Caco-2 (cell line): Measurements from ENCODE around the gene FGF10. TPM values are rescaled to one million over a fixed set of nuclear protein-coding genes. Genes with fewer than 3 reads are reported as not detected.

ENCODE experiments used
- BruUV-seq: library from RNA; stranded (reverse); fragments of 400-500 nt; replicated peaks from 2 replicates; lab custom pipeline; 2021; lab: Mats Ljungman, UMichigan
- CTCF ChIA-PET: fragments of 300-600 bp; sonication (Branson Sonifier 250); formaldehyde crosslinking; loops from one replicate; lab custom pipeline; 2022; ENCODE audit warnings: antibody characterized with exemption; lab: Charles Lee
- POLR2A ChIA-PET: fragments of 300-600 bp; sonication (Branson Sonifier 250); formaldehyde crosslinking; loops from one replicate; lab custom pipeline; 2022; ENCODE audit warnings: antibody characterized with exemption; lab: Charles Lee
- DNase-seq, 2 experiments: peaks; one replicate each; pipeline versions ENCODE4 v3.0.0 to v3.0.0-alpha.2; 2020 to 2022
- H3K27me3 ChIP-seq: replicated peaks from 2 replicates; pipeline ENCODE4 v1.6.0; 2011; ENCODE audit warnings: low read length; ENCODE audit not compliant: control insufficient read depth, insufficient read depth
- H3K36me3 ChIP-seq: 2 replicates; pipeline ENCODE4 v1.5.1; 2011; ENCODE audit warnings: low read length; ENCODE audit not compliant: control insufficient read depth, insufficient read depth
- H3K4me1 ChIP-seq: fragments of 250-450 bp; sonication (Bioruptor Pico); 2 replicates; pipeline ENCODE4 v1.5.1; 2020; ENCODE audit warnings: mild to moderate bottlenecking
- H3K4me3 ChIP-seq: 2 replicates; pipeline ENCODE4 v1.5.1; 2011; ENCODE audit warnings: low read depth, mild to moderate bottlenecking, control low read depth, low read length
- H3K9me3 ChIP-seq: fragments of 250-450 bp; sonication (Bioruptor Pico); 2 replicates; pipeline ENCODE4 v1.5.1; 2020; ENCODE audit warnings: mild to moderate bottlenecking, moderate library complexity
- H3K27ac Mint-ChIP-seq: one replicate; pipeline ENCODE4 v1.8.0; 2022; ENCODE audit warnings: mixed read lengths; ENCODE audit not compliant: unreplicated experiment
- H3K27me3 Mint-ChIP-seq: one replicate; pipeline ENCODE4 v1.8.0; 2022; ENCODE audit warnings: mixed read lengths; ENCODE audit not compliant: insufficient read depth, unreplicated experiment
- H3K36me3 Mint-ChIP-seq: one replicate; pipeline ENCODE4 v1.8.0; 2022; ENCODE audit warnings: mild to moderate bottlenecking, mixed read lengths; ENCODE audit not compliant: insufficient read depth, unreplicated experiment
- H3K4me1 Mint-ChIP-seq: one replicate; pipeline ENCODE4 v1.8.0; 2022; ENCODE audit warnings: low read depth, mixed read lengths; ENCODE audit not compliant: unreplicated experiment
- H3K4me3 Mint-ChIP-seq: one replicate; pipeline ENCODE4 v1.8.0; 2022; ENCODE audit warnings: mild to moderate bottlenecking, moderate library complexity, mixed read lengths; ENCODE audit not compliant: unreplicated experiment
- H3K9me3 Mint-ChIP-seq: one replicate; pipeline ENCODE4 v1.8.0; 2022; ENCODE audit warnings: mixed read lengths; ENCODE audit not compliant: unreplicated experiment
- intact Hi-C: fragments of 100-400 bp; cut with micrococcal nuclease; formaldehyde crosslinking; loops from one replicate; pipeline ENCODE4 v1.10.0; 2022; ENCODE audit not compliant: unreplicated experiment
- total RNA-seq: library from RNA; stranded (reverse); gene quantifications from 2 replicates; pipeline ENCODE4 v1.2.3, GENCODE V29; 2022
- TF ChIP-seq, protein P1 (sequence below), 2 experiments: fragments of 200-600 bp in 1 of 2; IDR thresholded peaks; 1 replicate in 1 of 2; 2 replicates in 1 of 2; pipeline versions ENCODE4 v1.5.1 to v1.8.0; 2011 to 2022; ENCODE audit warnings: antibody characterized with exemption in 1 of 2, control low read depth in 1 of 2, inconsistent platforms in 1 of 2, low read depth in 1 of 2, low read length in 1 of 2, mild to moderate bottlenecking in 1 of 2, moderate library complexity in 1 of 2; ENCODE audit not compliant: insufficient read depth in 1 of 2, severe bottlenecking in 1 of 2, unreplicated experiment in 1 of 2

FGF10 gene
- total RNA-seq, 1 experiment from 2014 or later = not detected

DNA sequence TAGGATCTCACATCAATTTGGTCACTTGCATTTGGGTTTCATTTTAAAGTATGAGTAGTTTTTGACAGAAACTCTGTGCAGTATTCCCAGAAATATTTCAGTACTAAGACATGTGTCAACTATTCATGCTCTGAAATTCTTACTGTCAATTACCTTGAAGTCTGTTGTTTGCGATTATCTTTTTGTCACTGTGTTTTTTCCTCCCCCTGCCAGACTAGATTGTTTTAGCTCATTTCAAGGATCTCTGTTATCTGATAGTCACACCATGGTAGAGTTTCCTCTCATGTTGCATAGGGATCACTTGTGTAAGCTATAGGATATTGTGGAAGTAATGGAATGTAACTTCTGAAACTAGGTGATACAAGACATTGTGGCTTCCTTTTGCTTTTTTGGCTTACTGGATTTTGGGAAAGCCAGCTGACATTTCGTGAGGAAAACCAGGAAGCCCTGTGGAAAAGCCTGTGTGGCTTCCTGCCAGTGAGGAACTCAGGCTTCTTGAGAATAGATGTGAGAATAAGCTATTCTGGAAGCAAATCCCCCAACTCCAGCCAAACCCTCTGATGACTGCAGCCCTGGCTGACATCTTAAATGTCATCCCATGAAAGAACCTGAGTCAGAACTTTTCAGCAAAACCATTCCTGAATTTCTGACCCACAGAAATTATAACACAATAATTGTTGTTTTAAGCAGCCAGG lies 122.2 kb downstream of the FGF10 start:
- BruUV-seq = no TSS peak

DNA sequence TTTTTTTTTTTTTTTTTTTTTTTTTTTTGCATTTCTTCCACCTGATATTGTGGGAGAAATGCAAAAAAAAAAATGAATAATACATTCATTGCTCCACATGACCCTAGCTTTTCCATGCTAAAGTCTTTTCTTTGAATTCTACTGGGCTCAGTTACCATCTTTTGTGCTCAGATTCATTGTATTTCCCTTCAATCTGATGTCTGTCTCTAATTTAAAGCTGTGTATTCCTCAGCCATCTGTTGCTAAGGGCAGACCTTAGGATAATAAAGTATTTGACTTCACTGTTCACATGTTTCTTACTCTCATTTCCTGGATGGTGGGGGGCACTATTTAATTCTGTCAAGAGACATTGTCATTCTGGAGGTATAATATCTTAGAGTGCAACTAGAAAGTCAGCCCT lies 123.5 kb downstream of the FGF10 start:
- no peaks in the 10 kb centered on the region for H3K27me3 ChIP-seq
- no peaks in the 10 kb centered on the region for H3K9me3 Mint-ChIP-seq
- TF ChIP-seq, protein P1, sequence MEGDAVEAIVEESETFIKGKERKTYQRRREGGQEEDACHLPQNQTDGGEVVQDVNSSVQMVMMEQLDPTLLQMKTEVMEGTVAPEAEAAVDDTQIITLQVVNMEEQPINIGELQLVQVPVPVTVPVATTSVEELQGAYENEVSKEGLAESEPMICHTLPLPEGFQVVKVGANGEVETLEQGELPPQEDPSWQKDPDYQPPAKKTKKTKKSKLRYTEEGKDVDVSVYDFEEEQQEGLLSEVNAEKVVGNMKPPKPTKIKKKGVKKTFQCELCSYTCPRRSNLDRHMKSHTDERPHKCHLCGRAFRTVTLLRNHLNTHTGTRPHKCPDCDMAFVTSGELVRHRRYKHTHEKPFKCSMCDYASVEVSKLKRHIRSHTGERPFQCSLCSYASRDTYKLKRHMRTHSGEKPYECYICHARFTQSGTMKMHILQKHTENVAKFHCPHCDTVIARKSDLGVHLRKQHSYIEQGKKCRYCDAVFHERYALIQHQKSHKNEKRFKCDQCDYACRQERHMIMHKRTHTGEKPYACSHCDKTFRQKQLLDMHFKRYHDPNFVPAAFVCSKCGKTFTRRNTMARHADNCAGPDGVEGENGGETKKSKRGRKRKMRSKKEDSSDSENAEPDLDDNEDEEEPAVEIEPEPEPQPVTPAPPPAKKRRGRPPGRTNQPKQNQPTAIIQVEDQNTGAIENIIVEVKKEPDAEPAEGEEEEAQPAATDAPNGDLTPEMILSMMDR (IDR thresholded peaks at IDR 0.05; ENCODE audit: insufficient read depth in 1 of 2, low read depth in 1 of 2, low read length in 1 of 2, severe bottlenecking in 1 of 2, unreplicated experiment in 1 of 2) = no peak
- DNase-seq = no peak
- no peaks in the 10 kb centered on the region for H3K4me1 ChIP-seq
- POLR2A ChIA-PET = no interaction called here
- H3K9me3 ChIP-seq = no peaks in the 10 kb centered on the region
- no peaks in the 10 kb centered on the region for H3K36me3 Mint-ChIP-seq
- H3K4me1 Mint-ChIP-seq = no peaks in the 10 kb centered on the region
- no peak overlapping the region for H3K27ac Mint-ChIP-seq
- no peaks in the 10 kb centered on the region for H3K36me3 ChIP-seq
- CTCF ChIA-PET = no interaction called here
- no TSS peak for BruUV-seq
- H3K4me3 Mint-ChIP-seq = no peak overlapping the region
- peaks cover 3% of the 10 kb centered on the region for H3K27me3 Mint-ChIP-seq
- no peak overlapping the region for H3K4me3 ChIP-seq
- intact Hi-C loops = loop anchor here (10.0 kb wide), 1 partner anchor 171 kb away; no protein-coding TSS in a partner anchor

More for the DNA sequence above, 122.2 kb downstream of the FGF10 start:
- Histone ChIP-seq H3K36me3 (no peaks in the 10 kb centered on the region), H3K27me3 (no peaks in the 10 kb centered on the region), H3K4me3 (no peak overlapping the region), H3K4me1 (no peaks in the 10 kb centered on the region), H3K9me3 (no peaks in the 10 kb centered on the region)
- TF ChIP-seq, protein P1 (IDR thresholded peaks at IDR 0.05; ENCODE audit: insufficient read depth in 1 of 2, low read depth in 1 of 2, low read length in 1 of 2, severe bottlenecking in 1 of 2, unreplicated experiment in 1 of 2) = no peak
- no peak overlapping the region for H3K27ac Mint-ChIP-seq
- DNase-seq = no peak
- no peaks in the 10 kb centered on the region for H3K9me3 Mint-ChIP-seq
- H3K4me1 Mint-ChIP-seq = no peaks in the 10 kb centered on the region
- ChIA-PET POLR2A (no interaction called here), CTCF (no interaction called here)
- H3K27me3 Mint-ChIP-seq = peaks cover 6% of the 10 kb centered on the region
- no peak overlapping the region for H3K4me3 Mint-ChIP-seq
- no peaks in the 10 kb centered on the region for H3K36me3 Mint-ChIP-seq
- intact Hi-C loops = loop anchor here (10.0 kb wide), 1 partner anchor 172 kb away; no protein-coding TSS in a partner anchor

DNA sequence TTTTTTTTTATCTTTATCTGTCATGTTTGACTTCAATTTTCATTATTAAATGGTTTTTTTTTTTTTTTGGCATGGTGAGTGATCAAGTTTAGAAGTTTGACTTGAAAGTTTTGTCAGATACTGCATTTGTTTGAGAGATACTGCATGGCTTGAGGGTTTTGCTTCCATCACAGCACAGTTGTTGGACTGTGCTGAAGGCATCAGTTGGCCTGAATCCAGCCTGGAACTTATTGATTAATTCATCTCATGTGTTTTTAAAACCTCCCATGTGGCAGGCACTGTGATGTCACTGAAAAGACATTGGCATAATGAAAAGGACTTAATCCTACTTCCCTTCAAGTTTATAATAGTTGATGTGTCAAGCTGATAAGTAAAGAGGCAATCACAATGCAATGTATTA lies 128.4 kb downstream of the FGF10 start:
- POLR2A ChIA-PET = no interaction called here
- no peak overlapping the region for H3K4me3 ChIP-seq
- Mint-ChIP-seq H3K27me3 (peaks cover 3% of the 10 kb centered on the region), H3K4me1 (no peaks in the 10 kb centered on the region), H3K9me3 (no peaks in the 10 kb centered on the region), H3K27ac (no peak overlapping the region), H3K36me3 (no peaks in the 10 kb centered on the region), H3K4me3 (no peak overlapping the region)
- no peaks in the 10 kb centered on the region for H3K36me3 ChIP-seq
- H3K27me3 ChIP-seq = no peaks in the 10 kb centered on the region
- TF ChIP-seq, protein P1 (IDR thresholded peaks at IDR 0.05; ENCODE audit: insufficient read depth in 1 of 2, low read depth in 1 of 2, low read length in 1 of 2, severe bottlenecking in 1 of 2, unreplicated experiment in 1 of 2) = no peak
- H3K9me3 ChIP-seq = no peaks in the 10 kb centered on the region
- BruUV-seq = no TSS peak
- DNase-seq = no peak
- intact Hi-C loops = loop anchor here (10.0 kb wide), 1 partner anchor 166 kb away; no protein-coding TSS in a partner anchor
- CTCF ChIA-PET = no interaction called here
- no peaks in the 10 kb centered on the region for H3K4me1 ChIP-seq
